Esophagus muscularis mucosa (tissue), 4 donors: Measurements from ENCODE around the gene C1orf210. TPM values are rescaled to one million over a fixed set of nuclear protein-coding genes. Genes with fewer than 3 reads are reported as not detected.

Source experiments
- DNase-seq: peaks from one replicate; pipeline ENCODE4 v3.0.0-alpha.2; 2017; ENCODE audit errors: extremely low spot score
- H3K27ac ChIP-seq, 4 donors: fragments of 200-600 bp; sonication (generic); replicated peaks in 1 of 4; 1 replicate in 3 of 4; 2 replicates in 1 of 4; pipeline ENCODE4 v1.5.1; 2016 to 2019; ENCODE audit warnings: mild to moderate bottlenecking in 1 of 4
- H3K27me3 ChIP-seq, 4 donors: fragments of 200-600 bp; sonication (generic); one replicate each; pipeline versions ENCODE4 v1.5.1 to v1.6.0; 2016 to 2019
- H3K36me3 ChIP-seq, 4 donors: fragments of 200-600 bp; sonication (generic); one replicate each; pipeline ENCODE4 v1.5.1; 2016 to 2019
- H3K4me1 ChIP-seq, 4 donors: fragments of 200-600 bp; sonication (generic); one replicate each; pipeline ENCODE4 v1.5.1; 2016 to 2019
- H3K4me3 ChIP-seq, 4 donors: fragments of 200-600 bp; sonication (generic); 1 replicate in 2 of 4; 2 replicates in 2 of 4; pipeline ENCODE4 v1.5.1; 2016 to 2019; ENCODE audit warnings: mild to moderate bottlenecking in 4 of 4, moderate library complexity in 1 of 4
- H3K9me3 ChIP-seq, 4 donors: fragments of 200-600 bp; sonication (generic); 1 replicate in 3 of 4; 2 replicates in 1 of 4; pipeline ENCODE4 v1.5.1; 2016 to 2019
- EP300 ChIP-seq: sonication (generic); formaldehyde crosslinking; IDR thresholded peaks from one replicate; pipeline ENCODE4 v1.6.1; 2017; ENCODE audit warnings: antibody characterized with exemption
- POLR2A ChIP-seq: fragments of 450-650 bp; IDR thresholded peaks from one replicate; pipeline ENCODE4 v1.6.1; 2017; ENCODE audit warnings: antibody characterized with exemption, moderate library complexity, mild to moderate bottlenecking, low read depth
- POLR2AphosphoS5 ChIP-seq, 2 donors: sonication (generic); formaldehyde crosslinking; IDR thresholded peaks; one replicate each; pipeline ENCODE4 v1.6.1; 2017; ENCODE audit warnings: antibody characterized with exemption in 2 of 2
- WGBS: methylation state at CpG from one replicate; pipeline ENCODE4 v1.1.5; 2018; 5-methylcytosine and 5-hydroxymethylcytosine counted together
- intact Hi-C: fragments of 100-400 bp; cut with DNase I; formaldehyde crosslinking; loops from one replicate; pipeline ENCODE4 v1.15.1; 2023
- total RNA-seq, 4 donors: library from RNA; depleted of rRNA; stranded (reverse); fragments of >200 nt; gene quantifications; one replicate each; pipeline versions ENCODE4 v1.1.0 to v1.2.1, GENCODE V29; 2016
- TF ChIP-seq, protein P1 (sequence below), 3 experiments: fragments of 200-600 bp in 2 of 3; fragments of 450-650 bp in 1 of 3; sonication (generic) in 2 of 3; IDR thresholded peaks; one replicate each; pipeline ENCODE4 v1.5.1; 2017 to 2019; ENCODE audit warnings: antibody characterized with exemption in 3 of 3, mild to moderate bottlenecking in 2 of 3, moderate library complexity in 1 of 3

The C1orf210 gene
- total RNA-seq, 4 donors from 2014 or later, result not detected

DNA sequence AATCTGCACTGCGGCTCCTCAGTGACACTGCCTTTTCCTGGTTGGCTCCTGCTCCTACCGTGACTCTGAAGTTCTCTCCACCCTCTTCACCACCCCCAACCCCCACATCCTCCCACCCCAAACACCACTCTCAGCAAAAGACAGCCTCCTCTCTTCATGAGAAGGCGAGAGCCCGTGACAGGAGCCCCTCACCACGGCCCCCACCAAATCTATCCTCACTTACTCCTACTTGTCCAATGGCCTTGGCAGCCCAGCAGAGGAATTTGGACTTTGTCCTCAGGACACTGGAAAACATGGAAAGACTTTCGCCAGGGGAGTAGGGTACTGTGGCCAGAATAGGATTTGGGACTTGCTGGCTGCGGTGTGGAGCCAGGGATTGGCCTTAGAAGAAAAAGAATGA, 8.7 kb downstream of the C1orf210 start:
- intact Hi-C loops, result no loop called here
- WGBS, result 68% methylated on average over 7 of the region's 7 CpGs
- no peak for DNase-seq
- H3K4me1 ChIP-seq, result no peaks in the 10 kb centered on the region
- H3K4me3 ChIP-seq, result no peak overlapping the region
- H3K9me3 ChIP-seq, result no peaks in the 10 kb centered on the region
- TF ChIP-seq POLR2AphosphoS5 (IDR thresholded peaks at IDR 0.05), result no peak
- TF ChIP-seq EP300, result no peak
- TF ChIP-seq POLR2A, result no peak
- TF ChIP-seq, protein P1, sequence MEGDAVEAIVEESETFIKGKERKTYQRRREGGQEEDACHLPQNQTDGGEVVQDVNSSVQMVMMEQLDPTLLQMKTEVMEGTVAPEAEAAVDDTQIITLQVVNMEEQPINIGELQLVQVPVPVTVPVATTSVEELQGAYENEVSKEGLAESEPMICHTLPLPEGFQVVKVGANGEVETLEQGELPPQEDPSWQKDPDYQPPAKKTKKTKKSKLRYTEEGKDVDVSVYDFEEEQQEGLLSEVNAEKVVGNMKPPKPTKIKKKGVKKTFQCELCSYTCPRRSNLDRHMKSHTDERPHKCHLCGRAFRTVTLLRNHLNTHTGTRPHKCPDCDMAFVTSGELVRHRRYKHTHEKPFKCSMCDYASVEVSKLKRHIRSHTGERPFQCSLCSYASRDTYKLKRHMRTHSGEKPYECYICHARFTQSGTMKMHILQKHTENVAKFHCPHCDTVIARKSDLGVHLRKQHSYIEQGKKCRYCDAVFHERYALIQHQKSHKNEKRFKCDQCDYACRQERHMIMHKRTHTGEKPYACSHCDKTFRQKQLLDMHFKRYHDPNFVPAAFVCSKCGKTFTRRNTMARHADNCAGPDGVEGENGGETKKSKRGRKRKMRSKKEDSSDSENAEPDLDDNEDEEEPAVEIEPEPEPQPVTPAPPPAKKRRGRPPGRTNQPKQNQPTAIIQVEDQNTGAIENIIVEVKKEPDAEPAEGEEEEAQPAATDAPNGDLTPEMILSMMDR (IDR thresholded peaks at IDR 0.05), result no peak
- no peaks in the 10 kb centered on the region for H3K36me3 ChIP-seq
- peaks cover 0 to 30% (median 0%) of the 10 kb centered on the region in 4 donors for H3K27me3 ChIP-seq
- H3K27ac ChIP-seq, result no peak overlapping the region

DNA sequence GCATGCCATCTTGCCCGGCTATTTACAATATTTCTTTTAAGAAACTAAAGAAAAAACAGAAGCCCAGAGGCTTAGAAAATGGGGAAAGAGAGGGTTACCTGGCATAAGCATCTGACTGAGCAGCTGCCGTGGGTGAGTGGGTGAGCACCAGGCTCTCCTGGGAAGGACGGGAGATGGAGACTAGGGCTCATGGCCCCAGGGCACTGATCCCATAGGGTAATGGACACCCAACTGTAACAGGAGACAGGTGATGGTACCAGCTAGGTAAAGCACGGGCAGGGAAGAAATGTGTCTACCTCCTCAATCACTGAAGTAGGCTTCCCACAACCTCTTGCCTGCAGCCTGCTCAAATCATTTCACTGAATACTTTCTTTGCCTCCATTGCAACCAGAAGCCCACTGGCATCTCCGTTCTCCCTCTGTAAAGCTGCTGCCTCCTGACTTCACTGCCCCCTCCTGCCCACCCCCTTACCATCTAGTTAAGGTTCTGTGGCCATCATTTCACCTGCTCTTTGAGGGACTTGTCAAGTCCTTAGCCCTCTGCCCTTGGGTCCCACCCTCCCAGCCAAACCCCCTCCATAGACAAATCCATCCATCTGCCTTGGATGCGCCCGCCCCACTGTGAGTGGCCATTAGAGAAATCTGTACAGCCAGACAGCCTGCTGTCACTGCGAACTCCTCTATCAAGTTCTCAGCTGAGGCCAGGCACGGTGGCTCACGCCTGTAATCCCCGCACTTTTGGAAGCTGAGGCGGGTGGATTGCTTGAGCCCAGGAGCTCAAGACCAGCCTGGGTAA, 9.4 kb downstream of the C1orf210 start:
- Histone ChIP-seq H3K9me3 (no peaks in the 10 kb centered on the region), H3K36me3 (no peaks in the 10 kb centered on the region)
- WGBS, result 81% methylated on average over 12 of the region's 12 CpGs

DNA sequence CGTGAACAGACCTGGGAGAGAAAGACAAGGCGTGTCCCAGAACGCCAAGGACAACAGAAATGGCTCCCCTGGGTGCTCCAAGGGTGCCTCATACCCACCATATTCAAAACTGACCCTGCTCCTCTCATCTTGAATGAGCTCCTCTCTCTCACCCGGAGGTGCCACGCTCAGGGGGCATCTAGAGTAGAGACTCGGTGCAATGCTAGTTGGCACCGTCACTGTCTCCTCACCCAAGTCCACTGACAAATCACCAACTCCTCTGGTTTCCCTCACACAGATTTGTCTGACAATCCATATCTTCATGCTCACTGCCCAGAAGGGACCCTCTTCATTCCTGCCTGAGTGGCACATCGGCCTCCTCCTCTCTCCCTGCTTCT, 10.6 kb downstream of the C1orf210 start:
- no peak for TF ChIP-seq POLR2AphosphoS5 (IDR thresholded peaks at IDR 0.05)
- TF ChIP-seq, protein P1 (IDR thresholded peaks at IDR 0.05), result no peak
- no peak for TF ChIP-seq POLR2A
- TF ChIP-seq EP300, result no peak
- H3K36me3 ChIP-seq, result no peaks in the 10 kb centered on the region
- 85% methylated on average over 8 of the region's 8 CpGs for WGBS
- H3K4me1 ChIP-seq, result peaks cover 0 to 10% (median 4%) of the 10 kb centered on the region in 4 donors
- intact Hi-C loops, result no loop called here
- no peaks in the 10 kb centered on the region for H3K9me3 ChIP-seq
- DNase-seq, result no peak
- no peak overlapping the region for H3K27ac ChIP-seq
- H3K4me3 ChIP-seq, result no peak overlapping the region
- H3K27me3 ChIP-seq, result peaks cover 0 to 48% (median 11%) of the 10 kb centered on the region in 4 donors

More for the DNA sequence above, 9.4 kb downstream of the C1orf210 start:
- Histone ChIP-seq H3K4me3 (no peak overlapping the region), H3K27ac (no peak overlapping the region), H3K27me3 (peaks cover 0 to 36% (median 3%) of the 10 kb centered on the region in 4 donors), H3K4me1 (peaks cover 0 to under 1% (median 0%) of the 10 kb centered on the region in 4 donors)
- no peak for DNase-seq
- no peak for TF ChIP-seq POLR2A
- TF ChIP-seq, protein P1 (IDR thresholded peaks at IDR 0.05), result no peak
- TF ChIP-seq EP300, result no peak
- TF ChIP-seq POLR2AphosphoS5 (IDR thresholded peaks at IDR 0.05), result no peak
- intact Hi-C loops, result no loop called here

DNA sequence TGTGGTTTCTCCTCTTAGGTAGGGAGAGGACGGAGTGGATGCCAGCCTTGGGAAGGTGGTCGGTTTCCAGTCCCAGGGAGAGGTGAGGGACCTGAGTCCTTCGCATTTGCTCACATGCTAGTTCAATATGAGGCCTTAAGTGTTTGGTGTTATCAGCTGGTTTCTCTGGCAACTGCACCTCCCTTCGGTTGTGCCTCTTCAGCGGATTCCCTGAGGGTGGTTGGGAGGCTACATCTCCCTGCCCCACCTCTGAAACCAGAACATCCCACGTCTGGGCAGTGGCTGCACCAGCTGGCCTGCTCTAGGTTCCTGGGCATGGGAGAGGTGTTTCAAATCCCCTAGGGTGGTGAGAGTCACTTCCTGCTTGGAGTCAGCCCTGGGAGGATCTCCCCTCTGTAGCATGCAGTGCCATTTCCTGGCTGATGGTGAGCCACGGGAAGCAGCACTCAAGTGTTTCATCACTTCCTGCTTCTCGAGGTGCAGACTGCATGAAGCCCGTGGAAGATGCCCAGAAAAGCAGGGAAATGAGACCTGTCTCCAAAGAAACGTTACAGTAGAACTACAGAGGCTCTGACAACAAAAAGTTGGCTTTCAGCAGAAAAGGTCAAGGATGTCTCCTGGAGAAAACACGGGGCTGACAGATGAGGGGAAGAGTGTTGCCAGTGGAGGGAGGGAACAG, 11.1 kb downstream of the C1orf210 start:
- no peak for DNase-seq
- H3K36me3 ChIP-seq, result no peaks in the 10 kb centered on the region
- TF ChIP-seq EP300, result no peak
- TF ChIP-seq, protein P1 (IDR thresholded peaks at IDR 0.05), result no peak
- TF ChIP-seq POLR2A, result no peak
- TF ChIP-seq POLR2AphosphoS5 (IDR thresholded peaks at IDR 0.05), result no peak
- H3K27me3 ChIP-seq, result peaks cover 0 to 54% (median 11%) of the 10 kb centered on the region in 4 donors
- no peaks in the 10 kb centered on the region for H3K9me3 ChIP-seq
- WGBS, result 40% methylated on average over 9 of the region's 11 CpGs
- peaks cover 0 to 10% (median 4%) of the 10 kb centered on the region in 4 donors for H3K4me1 ChIP-seq
- intact Hi-C loops, result no loop called here
- no peak overlapping the region for H3K4me3 ChIP-seq
- H3K27ac ChIP-seq, result no peak overlapping the region
